CD4-positive, alpha-beta T cell treated with Interleukin-12 subunit alpha and Interleukin-12 subunit beta, for 1 hour (primary cell): ENCODE measurements around the gene PDE4DIP.
"Not testable (repeated sequence)": the region's sequence is repeated elsewhere in the genome, so short reads cannot be mapped to it uniquely, and the experiment has no call there.

Source experiments
- DNase-seq: peaks from one replicate; pipeline ENCODE4 v3.0.0-alpha.2; 2020

Gene PDE4DIP

GRCh38 chr1:148874408-148875388 is 30.5 kb downstream of the PDE4DIP start:
- not testable (repeated sequence) for DNase-seq

GRCh38 chr1:148879812-148880416 is 35.7 kb downstream of the PDE4DIP start:
- DNase-seq, result not testable (repeated sequence)

- DNase-seq, result not testable (repeated sequence)
Observed at GRCh38 chr1:148881261-148881660, 37.0 kb downstream of the PDE4DIP start.

GRCh38 chr1:148885219-148885618 is 41.0 kb downstream of the PDE4DIP start:
- not testable (repeated sequence) for DNase-seq

- DNase-seq, result not testable (repeated sequence)
Observed at GRCh38 chr1:148886293-148886692, 42.1 kb downstream of the PDE4DIP start.

GRCh38 chr1:148888597-148888996 is 44.4 kb downstream of the PDE4DIP start:
- not testable (repeated sequence) for DNase-seq

- not testable (repeated sequence) for DNase-seq
Observed at GRCh38 chr1:148889267-148890074, 45.2 kb downstream of the PDE4DIP start.

- DNase-seq, result not testable (repeated sequence)
Observed at GRCh38 chr1:148890075-148890568, 45.9 kb downstream of the PDE4DIP start.

GRCh38 chr1:148894360-148895352 is 50.4 kb downstream of the PDE4DIP start:
- not testable (repeated sequence) for DNase-seq

GRCh38 chr1:148900026-148900425 is 55.8 kb downstream of the PDE4DIP start:
- not testable (repeated sequence) for DNase-seq

GRCh38 chr1:148900691-148901090 is 56.5 kb downstream of the PDE4DIP start:
- DNase-seq, result not testable (repeated sequence)

GRCh38 chr1:148901150-148901952 is 57.1 kb downstream of the PDE4DIP start:
- DNase-seq, result not testable (repeated sequence)

GRCh38 chr1:148901953-148902341 is 57.7 kb downstream of the PDE4DIP start:
- DNase-seq, result not testable (repeated sequence)

GRCh38 chr1:148909219-148909826 is 65.1 kb downstream of the PDE4DIP start:
- not testable (repeated sequence) for DNase-seq

- not testable (repeated sequence) for DNase-seq
Observed at GRCh38 chr1:148911303-148911928, 67.2 kb downstream of the PDE4DIP start.

GRCh38 chr1:148916222-148916621 is 72.0 kb downstream of the PDE4DIP start:
- not testable (repeated sequence) for DNase-seq

GRCh38 chr1:148916695-148917348 is 72.6 kb downstream of the PDE4DIP start:
- not testable (repeated sequence) for DNase-seq

GRCh38 chr1:148918836-148919447 is 74.7 kb downstream of the PDE4DIP start:
- not testable (repeated sequence) for DNase-seq
